Adrenal gland (tissue), 12 donors: Measurements from ENCODE around the gene NFATC4. TPM values are rescaled to one million over a fixed set of nuclear protein-coding genes. Genes with fewer than 3 reads are reported as not detected.

Experiments
- DNase-seq, 7 donors: peaks; one replicate each; pipeline ENCODE4 v3.0.0-alpha.2; 2019 to 2020
- H3K27ac ChIP-seq, 5 donors: fragments of 200-600 bp; sonication (generic) in 4 of 5; 1 replicate in 3 of 5; 2 replicates in 2 of 5; pipeline versions ENCODE4 v1.5.1 to v1.8.0; 2016 to 2020; ENCODE audit warnings: mild to moderate bottlenecking in 1 of 5
- H3K27me3 ChIP-seq: fragments of 200-600 bp; 2 replicates; pipeline ENCODE4 v1.8.0; 2021
- H3K36me3 ChIP-seq, 2 donors: fragments of 200-600 bp; replicated peaks in 1 of 2; 1 replicate in 1 of 2; 2 replicates in 1 of 2; pipeline versions ENCODE4 v1.5.1 to v1.8.0; 2018 to 2022
- H3K4me1 ChIP-seq, 2 donors: fragments of 200-600 bp; replicated peaks in 1 of 2; 1 replicate in 1 of 2; 2 replicates in 1 of 2; pipeline versions ENCODE4 v1.5.1 to v1.8.0; 2018 to 2021
- H3K4me3 ChIP-seq, 4 donors: fragments of 200-600 bp; sonication (generic) in 3 of 4; one replicate each; pipeline ENCODE4 v1.5.1; 2016 to 2018
- H3K9me3 ChIP-seq, 3 donors: fragments of 200-600 bp; sonication (generic) in 1 of 3; replicated peaks in 1 of 3; 1 replicate in 2 of 3; 2 replicates in 1 of 3; pipeline versions ENCODE4 v1.5.1 to v1.8.0; 2016 to 2021
- CTCF ChIP-seq, 6 experiments: fragments of 450-650 bp in 4 of 6; fragments of 200-600 bp in 2 of 6; sonication (generic) in 1 of 6; IDR thresholded peaks; 1 replicate in 5 of 6; 2 replicates in 1 of 6; pipeline versions ENCODE4 v1.5.1 to v1.8.0; 2016 to 2021; ENCODE audit warnings: antibody characterized with exemption in 6 of 6, mild to moderate bottlenecking in 2 of 6, moderate library complexity in 1 of 6
- POLR2A ChIP-seq, 2 donors: fragments of 450-650 bp; IDR thresholded peaks; one replicate each; pipeline ENCODE4 v1.6.1; 2017; ENCODE audit warnings: antibody characterized with exemption in 2 of 2, mild to moderate bottlenecking in 2 of 2, moderate library complexity in 1 of 2
- WGBS, 4 donors: extraction: QIAGEN DNeasy Blood & Tissue Kit in 2 of 4; methylation state at CpG; one replicate each; pipeline versions ENCODE4 v1.1.5 to v1.1.7; 2013 to 2017; 5-methylcytosine and 5-hydroxymethylcytosine counted together
- intact Hi-C, 2 donors: fragments of 100-400 bp; cut with DNase I; formaldehyde crosslinking; loops; one replicate each; pipeline versions ENCODE4 v1.14.1 to v1.15.0; 2022 to 2023
- polyA plus RNA-seq, 3 donors: library from polyadenylated mRNA; stranded (reverse); fragments of 200-250 nt in 2 of 3; fragments of 350-450 nt in 1 of 3; fragmentation: Illumina TruSeq in 1 of 3; extraction: RNeasy Lipid Tissue Mini Kit (QIAGEN cat#74804) in 1 of 3; gene quantifications; one replicate each; pipeline ENCODE4 v1.2.3, GENCODE V29; 2013 to 2014
- total RNA-seq, 9 donors: library from RNA; depleted of rRNA in 4 of 9; stranded (reverse); fragments of >200 nt in 4 of 9; fragments of 120-200 nt in 1 of 9; fragmentation: NEBNext Ultra II Directional in 1 of 9; extraction: Animal tissue kit (Norgen Biotek cat#: 25700) in 1 of 9; gene quantifications; one replicate each; pipeline versions ENCODE4 v1.1.0 to v1.2.4, GENCODE V29; 2013 to 2023
- donor health status: healthy with polysubstance abuse.
- donor health status: Bipolar disorder and iron deficiency.
- donor health status: DM: yes; HTN: yes; CAD: no.
- donor health status: DM: no; HTN: no; CAD: no.
- donor health status: DM: no; HTN: no; CAD: no.
- donor health status: DM: yes; HTN: yes; CAD: no.

The NFATC4 gene
- total and polyA plus RNA-seq, 12 donors: 11.8 to 505 (median 59.8) TPM

GRCh38 chr14:24378981-24379906 lies 11.3 kb downstream of the NFATC4 start:
- no peak for TF ChIP-seq POLR2A (IDR thresholded peaks at IDR 0.05)
- no peak for TF ChIP-seq CTCF (IDR thresholded peaks at IDR 0.05)
- intact Hi-C loops: no loop called here
- Histone ChIP-seq H3K27ac (no peak overlapping the region), H3K27me3 (no peaks in the 10 kb centered on the region), H3K36me3 (no peaks in the 10 kb centered on the region), H3K4me1 (no peaks in the 10 kb centered on the region), H3K9me3 (no peaks in the 10 kb centered on the region), H3K4me3 (no peak overlapping the region)
- WGBS, 4 donors: 84 to 90% (median 87%) methylated on average over 6 to 7 of the region's 7 CpGs
- DNase-seq: peak in 1 of 7 donors; percentile 28

- H3K9me3 ChIP-seq: no peaks in the 10 kb centered on the region
- H3K4me1 ChIP-seq: no peaks in the 10 kb centered on the region
- no peak overlapping the region for H3K27ac ChIP-seq
- H3K4me3 ChIP-seq: no peak overlapping the region
- intact Hi-C loops: no loop called here
- no peaks in the 10 kb centered on the region for H3K27me3 ChIP-seq
- no peaks in the 10 kb centered on the region for H3K36me3 ChIP-seq
- peak in 1 of 7 donors; percentile 40 for DNase-seq
- no peak for TF ChIP-seq CTCF (IDR thresholded peaks at IDR 0.05)
- no peak for TF ChIP-seq POLR2A (IDR thresholded peaks at IDR 0.05)
- whole genome bisulfite sequencing, 4 donors: 83 to 88% (median 87%) methylated on average over 15 of the region's 15 CpGs
Measured at GRCh38 chr14:24379907-24380730, 12.1 kb downstream of the NFATC4 start.

- no peak for DNase-seq
- Histone ChIP-seq H3K27ac (peak overlapping the region in 2 of 5 donors; percentile 22 to 29), H3K36me3 (no peaks in the 10 kb centered on the region), H3K9me3 (no peaks in the 10 kb centered on the region), H3K4me1 (no peaks in the 10 kb centered on the region), H3K4me3 (no peak overlapping the region), H3K27me3 (no peaks in the 10 kb centered on the region)
- 50 to 58% (median 58%) methylated on average over 6 to 8 of the region's 8 CpGs for WGBS, 4 donors
- intact Hi-C loops: no loop called here
- TF ChIP-seq POLR2A (IDR thresholded peaks at IDR 0.05) (no peak), CTCF (IDR thresholded peaks at IDR 0.05) (no peak)
Measured at GRCh38 chr14:24381363-24382063, 13.5 kb downstream of the NFATC4 start.

GRCh38 chr14:24382064-24382371 lies 14.0 kb downstream of the NFATC4 start:
- Histone ChIP-seq H3K4me3 (no peak overlapping the region), H3K27ac (peak overlapping the region in 2 of 5 donors; percentile 22 to 29), H3K9me3 (no peaks in the 10 kb centered on the region), H3K36me3 (no peaks in the 10 kb centered on the region), H3K27me3 (no peaks in the 10 kb centered on the region), H3K4me1 (no peaks in the 10 kb centered on the region)
- TF ChIP-seq CTCF (IDR thresholded peaks at IDR 0.05) (no peak), POLR2A (IDR thresholded peaks at IDR 0.05) (no peak)
- peak in 1 of 7 donors; percentile 63 for DNase-seq
- intact Hi-C loops: no loop called here
- WGBS, 4 donors: 57 to 83% (median 64%) methylated on average over 4 of the region's 4 CpGs
